Measurements from ENCODE around the gene ZBTB33. TPM values are rescaled to one million over a fixed set of nuclear protein-coding genes. Genes with fewer than 3 reads are reported as not detected.

The ZBTB33 gene
- 10 to 100 TPM in 1 of 6 donors, 1 to 10 TPM in 5; 5.1 to 12.0 (median 6.9) TPM for total RNA-seq
- 1 to 10 TPM; 1.7 to 4.6 TPM for polyA plus RNA-seq

GRCh38 chrX:120250522-120251271 lies at the start of gene ZBTB33:
ZBTB33 (plus strand) TSS chrX:120250812; CDS start chrX:120253416, 2,604 bp downstream.
- peak; percentile 97 for FAIRE-seq
- Histone ChIP-seq H3K4me3 (peak within 1 kb of the TSS; percentile 19 to 57 (median 39)), H3K27me3 (peaks cover 0 to 5% (median 2%) of the 10 kb centered on the region in 4 donors), H3K9me3 (no peaks in the 10 kb centered on the region), H3K27ac (peak within 1 kb of the TSS; percentile 58 to 91 (median 82)), H3K4me1 (peaks cover 0 to 6% (median 0%) of the 10 kb centered on the region in 3 donors), H3K36me3 (peaks cover 0 to 3% (median 0%) of the 10 kb centered on the region in 3 donors)
- TF ChIP-seq, protein P1, sequence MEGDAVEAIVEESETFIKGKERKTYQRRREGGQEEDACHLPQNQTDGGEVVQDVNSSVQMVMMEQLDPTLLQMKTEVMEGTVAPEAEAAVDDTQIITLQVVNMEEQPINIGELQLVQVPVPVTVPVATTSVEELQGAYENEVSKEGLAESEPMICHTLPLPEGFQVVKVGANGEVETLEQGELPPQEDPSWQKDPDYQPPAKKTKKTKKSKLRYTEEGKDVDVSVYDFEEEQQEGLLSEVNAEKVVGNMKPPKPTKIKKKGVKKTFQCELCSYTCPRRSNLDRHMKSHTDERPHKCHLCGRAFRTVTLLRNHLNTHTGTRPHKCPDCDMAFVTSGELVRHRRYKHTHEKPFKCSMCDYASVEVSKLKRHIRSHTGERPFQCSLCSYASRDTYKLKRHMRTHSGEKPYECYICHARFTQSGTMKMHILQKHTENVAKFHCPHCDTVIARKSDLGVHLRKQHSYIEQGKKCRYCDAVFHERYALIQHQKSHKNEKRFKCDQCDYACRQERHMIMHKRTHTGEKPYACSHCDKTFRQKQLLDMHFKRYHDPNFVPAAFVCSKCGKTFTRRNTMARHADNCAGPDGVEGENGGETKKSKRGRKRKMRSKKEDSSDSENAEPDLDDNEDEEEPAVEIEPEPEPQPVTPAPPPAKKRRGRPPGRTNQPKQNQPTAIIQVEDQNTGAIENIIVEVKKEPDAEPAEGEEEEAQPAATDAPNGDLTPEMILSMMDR (IDR thresholded peaks at IDR 0.05) = peak in 3 of 4 donors; percentile 33 to 61 (median 40)
- peak; percentile 88 to 91 (median 90) for DNase-seq
- peak; percentile 98 to 99 (median 98) for ATAC-seq
- 0 to 32% methylated on average over 71 to 72 of the region's 75 CpGs for WGBS, 2 donors
- intact Hi-C loops (cut with DNase I) = no loop called here

DNA sequence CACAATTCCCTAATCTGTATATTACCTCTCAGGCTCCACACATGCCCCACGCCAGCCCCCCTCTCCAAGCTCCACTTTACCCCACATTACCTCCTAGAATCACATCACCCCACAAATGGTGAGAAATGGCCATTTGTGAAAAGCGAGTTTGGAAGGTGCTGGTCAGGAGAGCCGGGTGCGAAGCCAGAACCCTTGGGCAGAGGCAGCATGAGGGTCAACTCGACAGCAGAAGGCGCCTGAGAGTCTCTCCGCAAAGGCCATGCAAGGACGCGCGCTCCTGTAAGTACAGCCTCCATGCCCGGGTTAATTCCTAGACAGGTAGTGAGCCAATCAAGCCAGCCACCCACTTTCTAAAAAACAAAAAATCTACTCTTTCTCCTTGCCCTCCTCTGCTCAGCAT lies 49.8 kb upstream of the ZBTB33 start:
- Histone ChIP-seq H3K36me3 (no peaks in the 10 kb centered on the region), H3K4me3 (no peak overlapping the region), H3K27ac (no peak overlapping the region), H3K4me1 (no peaks in the 10 kb centered on the region), H3K27me3 (no peaks in the 10 kb centered on the region), H3K9me3 (no peaks in the 10 kb centered on the region)
- TF ChIP-seq, protein P1 (IDR thresholded peaks at IDR 0.05) = no peak
- 74 to 89% methylated on average over 11 of the region's 11 CpGs for WGBS, 2 donors
- no peak for ATAC-seq
- intact Hi-C loops (cut with DNase I) = no loop called here
- no peak for FAIRE-seq
- DNase-seq = no peak

- no peaks in the 10 kb centered on the region for H3K4me1 ChIP-seq
- H3K9me3 ChIP-seq = no peaks in the 10 kb centered on the region
- H3K27ac ChIP-seq = no peak overlapping the region
- no peaks in the 10 kb centered on the region for H3K36me3 ChIP-seq
- FAIRE-seq = no peak
- WGBS, 2 donors = 67 to 86% methylated on average over 12 of the region's 12 CpGs
- DNase-seq = no peak
- no peak for ATAC-seq
- H3K27me3 ChIP-seq = no peaks in the 10 kb centered on the region
- TF ChIP-seq, protein P1 (IDR thresholded peaks at IDR 0.05) = no peak
- H3K4me3 ChIP-seq = no peak overlapping the region
- intact Hi-C loops (cut with DNase I) = no loop called here
Measured at GRCh38 chrX:120205816-120206753, 44.5 kb upstream of the ZBTB33 start.

GRCh38 chrX:120207009-120207605 lies 43.5 kb upstream of the ZBTB33 start:
- no peak for FAIRE-seq
- Histone ChIP-seq H3K4me3 (no peak overlapping the region), H3K27me3 (no peaks in the 10 kb centered on the region), H3K9me3 (no peaks in the 10 kb centered on the region), H3K36me3 (no peaks in the 10 kb centered on the region), H3K4me1 (no peaks in the 10 kb centered on the region), H3K27ac (no peak overlapping the region)
- TF ChIP-seq, protein P1 (IDR thresholded peaks at IDR 0.05) = no peak
- no peak for ATAC-seq
- 74 to 90% methylated on average over 8 of the region's 8 CpGs for WGBS, 2 donors
- DNase-seq = no peak
- intact Hi-C loops (cut with DNase I) = no loop called here

Measured in pancreas (tissue), 10 donors.